GM12864 (cell line): ENCODE results near the gene USHBP1.

Source experiments
- DNase-seq: peaks from one replicate; pipeline ENCODE4 v3.0.0-alpha.2; 2011; ENCODE audit warnings: low read depth
- H3K4me3 ChIP-seq: 2 replicates; pipeline ENCODE4 v1.5.1; 2011; ENCODE audit warnings: mild to moderate bottlenecking, low read depth, low read length, control low read depth
- TF ChIP-seq, protein P1 (sequence below): IDR thresholded peaks from 2 replicates; pipeline ENCODE4 v1.5.1; 2011; ENCODE audit warnings: low read depth, mild to moderate bottlenecking, moderate library complexity, low read length, control low read depth, inconsistent platforms; ENCODE audit errors: missing control alignments

The USHBP1 gene

DNA sequence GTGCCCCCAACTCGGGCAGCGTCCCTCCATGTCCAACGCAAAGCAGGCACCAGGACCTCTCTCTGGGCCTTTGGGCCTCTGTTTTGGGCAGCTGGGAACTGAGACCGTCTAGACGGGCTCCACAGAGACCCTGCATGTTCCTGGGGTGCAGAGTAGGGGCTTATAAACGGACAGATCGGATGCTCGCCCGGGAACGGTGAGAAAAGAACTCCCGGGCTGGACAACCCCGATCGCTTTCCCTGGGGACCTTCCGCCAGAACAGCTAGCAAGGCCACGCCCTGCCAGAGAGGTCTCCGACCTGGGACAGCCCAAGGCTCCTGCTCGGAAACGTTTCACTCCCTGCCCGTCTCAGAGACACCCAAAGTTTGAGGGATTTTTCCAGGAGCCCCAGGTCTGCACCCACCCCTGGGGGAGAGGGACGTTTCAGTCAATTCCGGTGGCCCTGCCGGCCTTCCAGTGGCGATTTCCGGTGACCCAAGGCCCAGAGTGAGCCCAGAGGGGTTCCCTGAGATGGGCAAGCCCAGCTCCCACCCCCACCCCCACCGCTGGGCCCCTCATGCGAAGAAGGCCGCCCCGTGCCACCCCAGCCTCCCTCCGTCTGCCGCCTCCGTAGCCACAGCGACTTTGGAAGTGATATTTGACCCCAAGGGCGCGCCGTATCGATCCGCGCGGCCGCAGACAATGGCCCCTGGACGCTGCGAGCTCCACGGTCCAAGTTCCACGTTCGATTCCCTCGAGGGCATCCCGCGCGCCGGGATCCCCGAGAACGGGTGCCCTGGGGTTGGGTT lies 20.5 kb downstream of the USHBP1 start:
- DNase-seq, result no peak
- TF ChIP-seq, protein P1, sequence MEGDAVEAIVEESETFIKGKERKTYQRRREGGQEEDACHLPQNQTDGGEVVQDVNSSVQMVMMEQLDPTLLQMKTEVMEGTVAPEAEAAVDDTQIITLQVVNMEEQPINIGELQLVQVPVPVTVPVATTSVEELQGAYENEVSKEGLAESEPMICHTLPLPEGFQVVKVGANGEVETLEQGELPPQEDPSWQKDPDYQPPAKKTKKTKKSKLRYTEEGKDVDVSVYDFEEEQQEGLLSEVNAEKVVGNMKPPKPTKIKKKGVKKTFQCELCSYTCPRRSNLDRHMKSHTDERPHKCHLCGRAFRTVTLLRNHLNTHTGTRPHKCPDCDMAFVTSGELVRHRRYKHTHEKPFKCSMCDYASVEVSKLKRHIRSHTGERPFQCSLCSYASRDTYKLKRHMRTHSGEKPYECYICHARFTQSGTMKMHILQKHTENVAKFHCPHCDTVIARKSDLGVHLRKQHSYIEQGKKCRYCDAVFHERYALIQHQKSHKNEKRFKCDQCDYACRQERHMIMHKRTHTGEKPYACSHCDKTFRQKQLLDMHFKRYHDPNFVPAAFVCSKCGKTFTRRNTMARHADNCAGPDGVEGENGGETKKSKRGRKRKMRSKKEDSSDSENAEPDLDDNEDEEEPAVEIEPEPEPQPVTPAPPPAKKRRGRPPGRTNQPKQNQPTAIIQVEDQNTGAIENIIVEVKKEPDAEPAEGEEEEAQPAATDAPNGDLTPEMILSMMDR, result no peak
- H3K4me3 ChIP-seq, result no peak overlapping the region

DNA sequence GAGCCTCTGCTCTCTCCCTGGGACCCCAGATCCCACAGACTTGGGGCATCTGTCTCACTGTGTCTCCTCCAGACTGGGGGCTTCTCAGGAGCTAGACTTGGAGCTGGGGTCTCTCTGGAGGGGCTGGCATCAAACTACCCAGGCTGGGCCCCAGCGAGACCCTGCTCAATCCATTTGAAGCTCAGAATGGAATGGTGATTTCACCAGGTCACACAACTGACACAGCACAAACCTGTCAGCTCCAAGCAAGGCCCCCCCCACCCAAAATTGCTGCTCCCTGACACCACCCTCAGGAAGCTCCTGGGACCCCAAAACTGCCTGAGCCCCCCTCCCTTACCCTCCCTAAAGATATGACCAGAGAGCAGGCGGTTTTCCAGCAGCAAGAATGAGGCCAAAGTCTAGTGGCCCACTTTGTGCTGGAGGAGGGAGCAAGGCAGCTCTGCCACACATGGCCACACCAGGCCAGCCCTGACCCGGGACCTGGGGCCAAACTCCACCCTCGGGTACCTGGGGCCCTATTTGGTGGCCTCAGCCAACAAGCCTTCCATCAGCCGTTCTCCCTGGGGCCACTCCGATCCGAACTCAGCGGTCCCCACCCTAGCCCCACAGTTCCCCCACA lies 21.2 kb downstream of the USHBP1 start:
- DNase-seq, result no peak
- TF ChIP-seq, protein P1, result no peak
- H3K4me3 ChIP-seq, result no peak overlapping the region

DNA sequence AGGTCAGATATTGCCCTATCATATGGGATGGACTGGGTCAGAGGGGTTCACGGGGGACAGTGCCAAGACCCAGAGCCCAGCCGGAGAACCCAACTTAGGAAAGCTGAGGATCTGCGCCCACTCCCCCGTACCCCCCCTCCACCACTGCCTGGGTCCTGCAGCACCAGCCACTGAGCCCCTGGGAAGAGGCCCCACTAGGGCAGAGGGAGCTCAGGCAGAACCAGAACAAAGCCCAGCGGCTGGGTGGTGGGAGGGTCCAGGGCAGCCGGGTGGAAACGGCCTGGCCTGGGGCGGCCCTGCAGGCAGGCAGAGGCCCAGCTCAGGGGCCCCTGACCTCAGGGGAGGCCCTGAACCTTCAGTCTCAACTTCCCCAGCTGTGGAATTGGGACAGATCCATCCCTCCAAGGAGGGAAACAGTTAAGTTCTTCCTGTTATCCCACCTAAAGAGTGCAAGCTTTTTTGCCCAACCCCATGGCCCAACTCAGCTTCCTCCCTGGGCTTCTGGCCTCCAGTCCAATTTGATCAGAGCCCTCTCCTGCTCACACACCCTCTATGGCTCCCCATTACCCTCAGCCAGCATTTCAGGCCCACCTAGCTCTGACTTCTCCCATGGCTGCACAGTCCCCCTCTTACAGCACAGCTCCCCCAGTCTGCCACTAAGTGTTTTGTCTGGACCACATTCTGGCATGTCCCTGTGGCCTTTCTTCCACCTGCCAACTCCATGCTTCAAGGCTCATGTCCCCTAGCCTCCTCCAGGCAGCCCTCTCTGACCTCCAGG lies 21.9 kb downstream of the USHBP1 start:
- TF ChIP-seq, protein P1, result no peak
- no peak overlapping the region for H3K4me3 ChIP-seq
- DNase-seq, result no peak

DNA sequence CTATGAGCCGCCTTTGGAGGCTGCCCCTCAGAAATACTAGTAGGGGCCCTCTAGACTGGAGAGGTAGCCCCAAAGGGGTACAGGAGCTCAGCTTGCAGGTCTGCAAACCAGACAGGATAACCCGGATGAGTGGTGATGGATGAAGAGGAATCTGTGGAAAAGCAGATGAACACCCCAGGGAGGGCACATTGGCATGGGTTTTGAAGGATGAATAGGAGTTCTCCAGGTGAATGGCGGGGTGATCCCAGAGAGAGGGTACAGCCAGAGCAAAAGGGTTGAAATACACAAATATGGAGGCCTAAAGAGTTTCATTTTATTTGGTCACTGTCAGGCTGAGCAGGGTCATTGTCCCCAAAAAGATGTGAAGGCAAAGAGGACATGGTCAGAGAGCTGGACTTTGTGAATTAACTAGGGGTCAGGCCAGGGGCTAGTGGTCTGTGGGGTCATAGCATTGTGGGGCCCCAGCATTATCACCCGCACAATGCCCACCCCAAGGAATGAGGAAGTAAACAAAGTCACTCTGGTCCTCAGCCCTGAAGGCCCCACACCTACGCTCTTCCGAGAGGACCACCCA lies 23.6 kb downstream of the USHBP1 start:
- TF ChIP-seq, protein P1, result no peak
- no peak for DNase-seq
- H3K4me3 ChIP-seq, result no peak overlapping the region

DNA sequence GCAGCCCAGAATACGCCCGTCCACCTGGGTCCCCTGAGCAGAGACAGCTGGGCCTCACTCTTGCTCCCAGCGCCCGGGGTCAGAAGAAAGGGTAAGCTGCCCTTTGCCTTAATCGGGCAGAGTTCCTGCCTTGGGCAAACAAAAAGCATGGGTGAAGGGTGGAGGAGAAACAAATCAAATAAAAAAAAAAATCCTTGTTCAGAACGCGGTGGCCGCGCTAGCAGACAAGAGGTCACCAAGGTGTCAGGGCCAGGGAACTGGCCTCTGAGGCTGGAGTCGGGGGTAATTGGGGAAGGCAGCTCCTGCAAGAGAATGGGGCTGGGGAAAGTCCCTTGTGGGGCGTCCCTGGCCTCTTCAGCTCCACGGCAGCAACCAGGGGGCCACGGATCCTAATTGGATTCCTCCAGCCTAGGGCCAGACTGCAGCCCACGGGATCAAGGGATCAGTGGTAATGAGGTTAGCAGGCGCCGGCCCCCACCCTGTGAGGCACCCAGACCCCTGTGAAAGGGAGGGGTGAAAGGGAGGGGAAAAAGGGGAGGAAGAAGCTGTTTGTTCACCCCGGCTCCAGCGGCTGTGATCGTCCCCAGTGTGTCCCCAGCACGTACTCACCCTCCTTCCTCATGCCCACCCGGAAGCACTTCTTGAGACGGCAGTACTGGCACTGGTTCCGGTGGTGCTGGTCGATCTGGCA lies 24.3 kb downstream of the USHBP1 start:
- TF ChIP-seq, protein P1, result no peak
- H3K4me3 ChIP-seq, result no peak overlapping the region
- no peak for DNase-seq
